Measurements from ENCODE around the gene PSMD6.

PSMD6 gene

GRCh38 chr3:63969876-63970275 is 53.4 kb downstream of the PSMD6 start:
- WGBS (ENCODE audit: insufficient coverage, insufficient read length): no CpG with 5 or more reads among the region's 2 CpGs
- no peak overlapping the region for H3K4me3 ChIP-seq (ENCODE audit: low read length)
- no peak for DNase-seq (ENCODE audit: low read depth, low spot score)
- H3K27me3 ChIP-seq (ENCODE audit: control insufficient read depth, insufficient read depth, low read length): no peaks in the 10 kb centered on the region
- no peaks in the 10 kb centered on the region for H3K36me3 ChIP-seq (ENCODE audit: control insufficient read depth, insufficient read depth, low read length)
- H3K4me1 ChIP-seq (ENCODE audit: control insufficient read depth, insufficient read depth, low read length): peaks cover 8% of the 10 kb centered on the region
- H3K27ac ChIP-seq (ENCODE audit: low read length): no peak overlapping the region
- no peaks in the 10 kb centered on the region for H3K9me3 ChIP-seq (ENCODE audit: control insufficient read depth, insufficient read depth, low read length)

- WGBS (ENCODE audit: insufficient coverage, insufficient read length): no CpG with 5 or more reads among the region's 3 CpGs
- DNase-seq (ENCODE audit: low read depth, low spot score): no peak
- H3K27me3 ChIP-seq (ENCODE audit: control insufficient read depth, insufficient read depth, low read length): no peaks in the 10 kb centered on the region
- no peaks in the 10 kb centered on the region for H3K36me3 ChIP-seq (ENCODE audit: control insufficient read depth, insufficient read depth, low read length)
- H3K27ac ChIP-seq (ENCODE audit: low read length): no peak overlapping the region
- H3K4me1 ChIP-seq (ENCODE audit: control insufficient read depth, insufficient read depth, low read length): peaks cover 8% of the 10 kb centered on the region
- H3K4me3 ChIP-seq (ENCODE audit: low read length): no peak overlapping the region
- no peaks in the 10 kb centered on the region for H3K9me3 ChIP-seq (ENCODE audit: control insufficient read depth, insufficient read depth, low read length)
These were observed 54.5 kb downstream of the PSMD6 start for GRCh38 chr3:63968612-63969350.

GRCh38 chr3:63967675-63968611 is 55.4 kb downstream of the PSMD6 start:
- Histone ChIP-seq H3K4me3 (ENCODE audit: low read length) (no peak overlapping the region), H3K27ac (ENCODE audit: low read length) (no peak overlapping the region), H3K36me3 (ENCODE audit: control insufficient read depth, insufficient read depth, low read length) (no peaks in the 10 kb centered on the region), H3K4me1 (ENCODE audit: control insufficient read depth, insufficient read depth, low read length) (peaks cover 7% of the 10 kb centered on the region), H3K9me3 (ENCODE audit: control insufficient read depth, insufficient read depth, low read length) (no peaks in the 10 kb centered on the region), H3K27me3 (ENCODE audit: control insufficient read depth, insufficient read depth, low read length) (no peaks in the 10 kb centered on the region)
- WGBS (ENCODE audit: insufficient coverage, insufficient read length): no CpG with 5 or more reads among the region's 11 CpGs
- DNase-seq (ENCODE audit: low read depth, low spot score): no peak

DNA sequence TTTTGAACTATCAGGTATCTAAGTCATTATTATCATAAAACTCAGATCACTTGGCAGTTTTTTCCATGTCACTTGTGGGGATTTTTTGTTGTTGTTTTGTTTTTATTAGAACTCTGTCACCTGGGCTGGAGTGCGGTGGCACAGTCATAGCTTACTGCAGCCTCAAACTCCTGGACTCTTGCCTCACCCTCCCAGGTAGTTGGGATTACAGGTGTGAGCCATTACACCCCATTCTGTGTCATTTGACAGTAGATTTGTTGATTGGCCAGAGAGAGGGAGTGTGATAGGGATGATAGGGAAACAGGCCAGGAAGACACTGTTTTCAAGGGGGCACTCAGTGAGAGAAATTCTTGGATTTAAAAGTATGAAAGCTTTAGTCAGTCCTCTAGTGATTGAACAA is 56.4 kb downstream of the PSMD6 start:
- H3K4me3 ChIP-seq (ENCODE audit: low read length): no peak overlapping the region
- H3K27me3 ChIP-seq (ENCODE audit: control insufficient read depth, insufficient read depth, low read length): no peaks in the 10 kb centered on the region
- H3K36me3 ChIP-seq (ENCODE audit: control insufficient read depth, insufficient read depth, low read length): no peaks in the 10 kb centered on the region
- peaks cover 6% of the 10 kb centered on the region for H3K4me1 ChIP-seq (ENCODE audit: control insufficient read depth, insufficient read depth, low read length)
- no peak overlapping the region for H3K27ac ChIP-seq (ENCODE audit: low read length)
- no peaks in the 10 kb centered on the region for H3K9me3 ChIP-seq (ENCODE audit: control insufficient read depth, insufficient read depth, low read length)
- DNase-seq (ENCODE audit: low read depth, low spot score): no peak
- WGBS (ENCODE audit: insufficient coverage, insufficient read length): no CpG with 5 or more reads among the region's 1 CpG

DNA sequence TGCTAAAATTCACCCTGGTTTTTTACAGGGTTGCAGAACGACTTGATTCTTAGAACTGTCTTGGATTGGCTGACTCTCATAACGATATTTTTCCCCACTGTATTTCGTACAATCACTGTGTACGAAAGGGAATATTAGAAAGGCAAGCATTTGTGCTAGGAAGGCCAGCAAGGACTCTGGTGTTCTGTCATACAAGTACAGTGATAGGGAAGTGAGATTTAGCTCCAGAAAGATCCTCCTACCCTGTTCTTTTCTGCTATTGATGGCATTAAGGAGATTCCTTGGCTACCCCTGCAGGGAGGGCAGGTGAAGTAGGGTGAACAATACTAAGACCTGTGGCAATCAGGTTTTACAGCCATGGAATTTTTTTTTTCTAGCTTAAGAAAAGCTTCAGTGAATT is 57.3 kb downstream of the PSMD6 start:
- no CpG with 5 or more reads among the region's 4 CpGs for WGBS (ENCODE audit: insufficient coverage, insufficient read length)
- H3K9me3 ChIP-seq (ENCODE audit: control insufficient read depth, insufficient read depth, low read length): no peaks in the 10 kb centered on the region
- no peak for DNase-seq (ENCODE audit: low read depth, low spot score)
- H3K4me3 ChIP-seq (ENCODE audit: low read length): no peak overlapping the region
- no peaks in the 10 kb centered on the region for H3K36me3 ChIP-seq (ENCODE audit: control insufficient read depth, insufficient read depth, low read length)
- H3K4me1 ChIP-seq (ENCODE audit: control insufficient read depth, insufficient read depth, low read length): peaks cover 3% of the 10 kb centered on the region
- H3K27ac ChIP-seq (ENCODE audit: low read length): no peak overlapping the region
- no peaks in the 10 kb centered on the region for H3K27me3 ChIP-seq (ENCODE audit: control insufficient read depth, insufficient read depth, low read length)

- Histone ChIP-seq H3K36me3 (ENCODE audit: control insufficient read depth, insufficient read depth, low read length) (no peaks in the 10 kb centered on the region), H3K4me3 (ENCODE audit: low read length) (no peak overlapping the region), H3K27ac (ENCODE audit: low read length) (no peak overlapping the region), H3K4me1 (ENCODE audit: control insufficient read depth, insufficient read depth, low read length) (peaks cover 2% of the 10 kb centered on the region), H3K9me3 (ENCODE audit: control insufficient read depth, insufficient read depth, low read length) (no peaks in the 10 kb centered on the region), H3K27me3 (ENCODE audit: control insufficient read depth, insufficient read depth, low read length) (no peaks in the 10 kb centered on the region)
- WGBS (ENCODE audit: insufficient coverage, insufficient read length): no CpG with 5 or more reads among the region's 6 CpGs
- no peak for DNase-seq (ENCODE audit: low read depth, low spot score)
These were observed 58.4 kb downstream of the PSMD6 start for GRCh38 chr3:63964681-63965485.

DNA sequence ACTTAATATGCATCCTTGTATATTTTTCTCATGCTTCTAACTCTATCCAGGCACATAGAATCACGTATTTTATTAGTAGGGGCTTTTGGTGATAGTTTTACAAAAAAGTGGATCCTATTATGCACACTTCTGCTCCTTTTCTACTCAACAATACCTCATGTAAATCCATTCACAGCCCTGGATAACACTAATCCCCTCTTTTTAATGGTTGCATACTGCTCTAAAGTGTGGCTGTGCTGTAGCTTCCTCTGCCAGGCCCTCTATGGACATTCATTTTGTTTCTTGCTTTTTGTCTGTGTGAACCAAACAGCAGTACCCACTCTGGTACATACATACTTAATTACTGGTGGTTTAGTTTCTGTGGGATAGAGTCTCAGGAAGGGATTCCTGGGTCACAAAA is 59.8 kb downstream of the PSMD6 start:
- Histone ChIP-seq H3K27ac (ENCODE audit: low read length) (no peak overlapping the region), H3K36me3 (ENCODE audit: control insufficient read depth, insufficient read depth, low read length) (no peaks in the 10 kb centered on the region), H3K4me3 (ENCODE audit: low read length) (no peak overlapping the region), H3K27me3 (ENCODE audit: control insufficient read depth, insufficient read depth, low read length) (no peaks in the 10 kb centered on the region), H3K9me3 (ENCODE audit: control insufficient read depth, insufficient read depth, low read length) (no peaks in the 10 kb centered on the region), H3K4me1 (ENCODE audit: control insufficient read depth, insufficient read depth, low read length) (peaks cover 2% of the 10 kb centered on the region; the same call in 1 of the 2 replicates)
- DNase-seq (ENCODE audit: low read depth, low spot score): no peak
- no CpG with 5 or more reads among the region's 1 CpG for WGBS (ENCODE audit: insufficient coverage, insufficient read length)

GRCh38 chr3:63961891-63962290 is 61.4 kb downstream of the PSMD6 start:
- H3K4me1 ChIP-seq (ENCODE audit: control insufficient read depth, insufficient read depth, low read length): no peaks in the 10 kb centered on the region
- peak; percentile 22 for DNase-seq (ENCODE audit: low read depth, low spot score)

More at GRCh38 chr3:63961891-63962290, 61.4 kb downstream of the PSMD6 start:
- no peak overlapping the region for H3K4me3 ChIP-seq (ENCODE audit: low read length)
- H3K27me3 ChIP-seq (ENCODE audit: control insufficient read depth, insufficient read depth, low read length): no peaks in the 10 kb centered on the region
- no peaks in the 10 kb centered on the region for H3K36me3 ChIP-seq (ENCODE audit: control insufficient read depth, insufficient read depth, low read length)
- no CpG with 5 or more reads among the region's 2 CpGs for WGBS (ENCODE audit: insufficient coverage, insufficient read length)
- H3K27ac ChIP-seq (ENCODE audit: low read length): no peak overlapping the region
- no peaks in the 10 kb centered on the region for H3K9me3 ChIP-seq (ENCODE audit: control insufficient read depth, insufficient read depth, low read length)
